Fibroblast of villous mesenchyme (primary cell): ENCODE results near the gene NLRP14. TPM values are rescaled to one million over a fixed set of nuclear protein-coding genes. Genes with fewer than 3 reads are reported as not detected.
A peak's percentile ranks its signal among the peaks of the same experiment; 100 is the strongest.

Experiments used
- DNase-seq: peaks from one replicate; pipeline ENCODE4 v3.0.0-alpha.2; 2010; ENCODE audit warnings: low read depth
- H3K4me3 ChIP-seq: 2 replicates; pipeline ENCODE4 v1.5.1; 2011; ENCODE audit warnings: low read depth, mild to moderate bottlenecking, low read length
- CTCF ChIP-seq: IDR thresholded peaks from 2 replicates; pipeline ENCODE4 v1.5.1; 2012; ENCODE audit warnings: low read depth, mild to moderate bottlenecking, low read length; ENCODE audit not compliant: insufficient read depth
- total RNA-seq: library from RNA; depleted of rRNA; stranded (reverse); fragments of >200 nt; gene quantifications from 2 replicates; pipeline ENCODE4 v1.2.3, GENCODE V29; 2012

The NLRP14 gene
- total RNA-seq, 1 donor = under 0.01 TPM

GRCh38 chr11:7021318-7021717, 1.0 kb downstream of the NLRP14 start:
- no peak for TF ChIP-seq CTCF
- DNase-seq = no peak
- H3K4me3 ChIP-seq = no peak overlapping the region

GRCh38 chr11:7028141-7028540, 7.9 kb downstream of the NLRP14 start:
- TF ChIP-seq CTCF = no peak
- DNase-seq = no peak
- H3K4me3 ChIP-seq = no peak overlapping the region

GRCh38 chr11:7030836-7031235, 10.6 kb downstream of the NLRP14 start:
- TF ChIP-seq CTCF = no peak
- DNase-seq = no peak
- no peak overlapping the region for H3K4me3 ChIP-seq

- no peak for DNase-seq
- TF ChIP-seq CTCF = no peak
Measured at GRCh38 chr11:7031471-7031871, 11.2 kb downstream of the NLRP14 start.

GRCh38 chr11:7032692-7033091, 12.4 kb downstream of the NLRP14 start:
- no peak overlapping the region for H3K4me3 ChIP-seq
- no peak for DNase-seq
- no peak for TF ChIP-seq CTCF

More at GRCh38 chr11:7031471-7031871, 11.2 kb downstream of the NLRP14 start:
- no peak overlapping the region for H3K4me3 ChIP-seq

GRCh38 chr11:7034019-7034418, 13.7 kb downstream of the NLRP14 start:
- no peak for TF ChIP-seq CTCF
- H3K4me3 ChIP-seq = no peak overlapping the region
- DNase-seq = no peak

GRCh38 chr11:7046474-7047175, 26.3 kb downstream of the NLRP14 start:
- TF ChIP-seq CTCF = no peak
- no peak overlapping the region for H3K4me3 ChIP-seq
- DNase-seq = peak; percentile 37
